ENCODE data around the gene NCOA1.

GRCh38 chr2:24682304-24682703, 191.2 kb downstream of the NCOA1 start:
- TF ChIP-seq CTCF (IDR thresholded peaks at IDR 0.05; ENCODE audit: borderline replicate concordance, extremely low read depth, low read length, poor library complexity, severe bottlenecking): no peak
- no peak for TF ChIP-seq EZH2 (IDR thresholded peaks at IDR 0.05; ENCODE audit: borderline replicate concordance, low read depth, low read length, severe bottlenecking)
